ENCODE results near the gene PRRT2.

GRCh38 chr16:29774730-29775129 lies 37.3 kb upstream of the PRRT2 start:
- TF ChIP-seq CTCF (IDR thresholded peaks at IDR 0.05) (no peak), POLR2A (IDR thresholded peaks at IDR 0.05) (no peak)

Measured in right lobe of liver (tissue), 4 donors.